Aorta (tissue), 5 donors: ENCODE results near the gene RLN1. TPM values are rescaled to one million over a fixed set of nuclear protein-coding genes. Genes with fewer than 3 reads are reported as not detected.
"Not testable (repeated sequence)": the region's sequence is repeated elsewhere in the genome, so short reads cannot be mapped to it uniquely, and the experiment has no call there.

Source experiments
- ATAC-seq: fragments of 200-7000 bp; cut with Tn5 transposase; one replicate; pipeline ENCODE4 v1.9.1; 2022; ENCODE audit warnings: moderate library complexity; ENCODE audit not compliant: low FRiP score
- DNase-seq, 2 donors: peaks; one replicate each; pipeline ENCODE4 v3.0.0-alpha.2; 2020
- H3K27ac ChIP-seq, 2 donors: one replicate each; pipeline ENCODE4 v1.5.1; 2013; ENCODE audit warnings: low read length in 2 of 2, mild to moderate bottlenecking in 2 of 2, moderate library complexity in 2 of 2, control low read depth in 1 of 2, inconsistent platforms in 1 of 2, low read depth in 1 of 2
- H3K27me3 ChIP-seq, 2 donors: one replicate each; pipeline ENCODE4 v1.6.1; 2013; ENCODE audit warnings: control low read depth in 1 of 2, low read length in 1 of 2, mild to moderate bottlenecking in 1 of 2, moderate library complexity in 1 of 2; ENCODE audit not compliant: insufficient read depth in 2 of 2, control insufficient read depth in 1 of 2
- H3K36me3 ChIP-seq, 2 donors: one replicate each; pipeline ENCODE4 v1.6.1; 2013; ENCODE audit warnings: control low read depth in 1 of 2, low read length in 1 of 2, mild to moderate bottlenecking in 1 of 2; ENCODE audit not compliant: insufficient read depth in 2 of 2, control insufficient read depth in 1 of 2
- H3K4me1 ChIP-seq, 2 donors: one replicate each; pipeline ENCODE4 v1.6.1; 2013; ENCODE audit warnings: low read length in 2 of 2, control low read depth in 1 of 2, mild to moderate bottlenecking in 1 of 2, moderate library complexity in 1 of 2; ENCODE audit not compliant: insufficient read depth in 2 of 2, control insufficient read depth in 1 of 2
- H3K4me3 ChIP-seq, 2 donors: one replicate each; pipeline ENCODE4 v1.5.1; 2013; ENCODE audit warnings: low read length in 2 of 2, control low read depth in 1 of 2, mild to moderate bottlenecking in 1 of 2
- H3K9me3 ChIP-seq: one replicate; pipeline ENCODE4 v1.6.1; 2013; ENCODE audit warnings: mild to moderate bottlenecking, low read length; ENCODE audit not compliant: control insufficient read depth
- WGBS, 2 donors: extraction: QIAGEN DNeasy Blood & Tissue Kit; methylation state at CpG; one replicate each; pipeline ENCODE4 v1.1.7; 2013; 5-methylcytosine and 5-hydroxymethylcytosine counted together
- intact Hi-C, 2 donors: fragments of 100-400 bp; cut with DNase I; formaldehyde crosslinking; loops; one replicate each; pipeline versions ENCODE4 v1.14.2 to v1.15.0; 2022
- long read RNA-seq, 2 donors: library from polyadenylated mRNA; unstranded; transcript quantifications; one replicate each; pipeline ENCODE4 v2.0.0, GENCODE V29; 2020 to 2021
- polyA plus RNA-seq, 2 donors: library from polyadenylated mRNA; stranded (reverse); fragments of 200-250 nt; gene quantifications; one replicate each; pipeline ENCODE4 v1.2.3, GENCODE V29; 2013
- total RNA-seq, 2 donors: library from RNA; stranded (reverse); fragmentation: NEBNext Ultra II Directional; extraction: Animal tissue kit (Norgen Biotek cat#: 25700); gene quantifications; one replicate each; pipeline ENCODE4 v1.2.1, GENCODE V29; 2021
- donor health status: healthy with polysubstance abuse.
- donor health status: Bipolar disorder and iron deficiency.
- donor health status: DM: no; HTN: no; CAD: no.
- donor health status: DM: no; HTN: no; CAD: no.
- donor health status: DM: yes; HTN: yes; CAD: no.

RLN1 gene
- total RNA-seq, result not detected
- not detected for polyA plus RNA-seq
- long read RNA-seq, donor 1, result 0 reads
- long read RNA-seq, donor 2, result 0 reads

DNA sequence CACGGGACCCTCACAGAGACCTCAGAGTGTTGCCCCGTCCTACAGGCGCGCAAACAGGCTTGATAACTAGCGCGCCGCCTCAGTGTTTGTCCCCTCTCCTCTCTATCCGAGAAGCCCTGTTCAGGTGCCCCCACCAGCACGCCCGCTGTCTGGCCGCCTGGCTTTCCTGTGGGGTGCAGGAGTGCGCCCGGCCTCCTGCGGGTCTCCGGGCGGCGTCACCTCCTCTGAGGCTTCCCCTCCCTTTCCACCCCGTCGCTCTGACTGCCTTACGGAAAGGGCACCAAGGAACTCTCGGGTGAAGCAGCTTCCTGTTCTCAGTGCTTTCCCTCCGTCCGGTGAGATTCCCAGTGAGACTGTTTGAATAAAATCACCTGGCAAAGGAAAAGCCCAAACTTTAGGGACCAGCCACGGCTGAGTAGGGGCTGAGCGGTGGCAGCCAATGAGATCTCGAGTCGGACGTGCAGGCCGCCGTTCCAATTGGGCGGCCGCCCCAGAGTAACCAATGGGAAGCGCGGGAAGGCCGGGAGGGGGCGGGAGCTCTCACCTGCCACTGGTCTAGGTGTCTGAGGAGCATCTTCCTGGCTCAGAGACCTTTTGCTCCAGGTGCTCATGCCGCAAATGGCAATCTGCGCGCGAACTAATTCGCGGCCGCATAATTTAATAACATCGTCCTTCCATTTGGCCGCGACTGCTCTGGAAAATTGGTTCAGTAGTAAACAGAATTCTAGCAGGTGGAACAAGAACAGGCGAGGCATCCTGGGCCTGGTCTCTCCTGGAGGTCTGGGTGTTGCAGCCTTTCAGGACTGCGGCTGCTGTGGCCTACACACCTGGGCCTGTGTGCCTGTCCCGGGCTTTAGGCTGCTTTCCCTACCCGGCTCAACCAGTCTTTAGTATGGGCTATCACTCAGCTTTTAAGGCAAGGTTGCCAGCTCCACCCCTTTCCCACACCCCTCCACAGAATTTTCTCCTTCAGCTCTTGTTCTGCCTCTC, at the start of gene RLN1:
RLN1 (minus strand) TSS at position 885 of the 990 bp plus-strand sequence; CDS start at position 755, 130 bp downstream.
- H3K4me3 ChIP-seq, result not testable (repeated sequence)

DNA sequence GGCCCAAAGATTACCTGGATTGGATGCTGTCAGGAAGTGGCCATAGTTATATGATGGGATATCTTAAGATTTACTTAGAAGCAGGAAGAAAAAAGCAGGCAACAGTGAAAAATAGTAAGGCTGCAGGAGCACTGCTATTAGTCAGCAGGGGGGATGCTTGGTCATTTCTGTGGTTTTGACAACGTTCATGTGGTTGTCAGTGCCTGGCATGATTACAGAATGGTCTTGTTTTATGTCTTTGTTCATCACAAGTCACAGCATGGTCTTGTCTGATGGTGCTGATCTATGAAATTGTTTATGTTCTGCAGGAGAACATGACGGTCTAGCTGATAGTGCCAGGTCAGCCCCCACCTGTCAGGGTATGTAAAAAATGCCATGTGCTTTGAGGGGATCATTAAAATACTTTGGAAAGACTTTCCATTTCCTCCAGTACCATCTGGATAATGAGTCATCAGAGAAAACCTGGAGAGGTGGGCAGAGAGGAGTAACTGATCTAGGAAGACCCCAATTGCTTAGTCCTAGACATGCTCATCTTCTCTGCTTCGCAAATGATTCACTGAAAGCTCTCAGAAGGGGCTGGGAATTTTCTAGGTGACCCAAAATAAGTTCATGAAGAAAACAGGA, 49.5 kb upstream of the RLN1 start:
- intact Hi-C loops, result no loop called here
- WGBS, 2 donors, result 61 to 68% methylated on average over 3 of the region's 3 CpGs
- no peak for ATAC-seq

More for the DNA sequence above, at the start of gene RLN1:
- DNase-seq, H3K27me3 ChIP-seq, H3K27ac ChIP-seq, H3K4me1 ChIP-seq, intact Hi-C loops, H3K9me3 ChIP-seq, H3K36me3 ChIP-seq: not testable (repeated sequence)
- ATAC-seq, result peak; percentile 98
- 20 to 21% methylated on average over 14 of the region's 50 CpGs for WGBS, 2 donors

GRCh38 chr9:5388026-5388819, 48.5 kb upstream of the RLN1 start:
- Histone ChIP-seq H3K27ac (no peak overlapping the region), H3K36me3 (peaks cover 0 to 2% of the 10 kb centered on the region in 2 donors), H3K4me1 (no peaks in the 10 kb centered on the region), H3K27me3 (no peaks in the 10 kb centered on the region), H3K4me3 (no peak overlapping the region), H3K9me3 (no peaks in the 10 kb centered on the region)
- no peak for ATAC-seq
- intact Hi-C loops, result no loop called here
- no peak for DNase-seq
- 81 to 86% methylated on average over 5 of the region's 5 CpGs for WGBS, 2 donors

More for the DNA sequence above, 49.5 kb upstream of the RLN1 start:
- H3K36me3 ChIP-seq, result peaks cover 0 to 2% of the 10 kb centered on the region in 2 donors
- H3K27me3 ChIP-seq, result no peaks in the 10 kb centered on the region
- no peaks in the 10 kb centered on the region for H3K9me3 ChIP-seq
- no peak for DNase-seq
- H3K4me1 ChIP-seq, result no peaks in the 10 kb centered on the region
- no peak overlapping the region for H3K27ac ChIP-seq
- no peak overlapping the region for H3K4me3 ChIP-seq

DNA sequence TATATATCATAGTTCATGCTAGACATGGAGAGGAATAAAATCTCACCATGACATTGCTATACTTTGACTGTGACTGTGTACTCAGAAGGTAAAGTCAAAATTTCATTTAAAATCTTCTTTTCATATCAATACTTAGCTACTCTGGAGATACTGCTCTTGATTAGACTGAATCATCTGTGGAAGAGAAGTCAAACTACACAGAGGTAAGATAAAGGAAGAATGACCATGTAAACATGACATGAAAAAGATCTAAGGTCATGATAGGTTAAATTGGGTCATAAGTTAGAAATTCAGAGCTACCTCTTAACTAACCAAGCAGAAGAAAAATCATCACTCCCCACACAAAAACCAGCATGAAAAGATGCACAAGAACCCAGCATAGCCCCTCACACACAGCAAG, 44.8 kb upstream of the RLN1 start:
- H3K4me3 ChIP-seq, result no peak overlapping the region
- ATAC-seq (no peak), DNase-seq (no peak)
- no peak overlapping the region for H3K27ac ChIP-seq
- H3K9me3 ChIP-seq, result no peaks in the 10 kb centered on the region
- no peaks in the 10 kb centered on the region for H3K4me1 ChIP-seq
- no peaks in the 10 kb centered on the region for H3K27me3 ChIP-seq
- H3K36me3 ChIP-seq, result peaks cover 2 to 3% of the 10 kb centered on the region in 2 donors
- intact Hi-C loops, result no loop called here

- 61 to 85% methylated on average over 3 of the region's 3 CpGs for WGBS, 2 donors
These were observed 42.8 kb upstream of the RLN1 start for GRCh38 chr9:5382479-5382878.

DNA sequence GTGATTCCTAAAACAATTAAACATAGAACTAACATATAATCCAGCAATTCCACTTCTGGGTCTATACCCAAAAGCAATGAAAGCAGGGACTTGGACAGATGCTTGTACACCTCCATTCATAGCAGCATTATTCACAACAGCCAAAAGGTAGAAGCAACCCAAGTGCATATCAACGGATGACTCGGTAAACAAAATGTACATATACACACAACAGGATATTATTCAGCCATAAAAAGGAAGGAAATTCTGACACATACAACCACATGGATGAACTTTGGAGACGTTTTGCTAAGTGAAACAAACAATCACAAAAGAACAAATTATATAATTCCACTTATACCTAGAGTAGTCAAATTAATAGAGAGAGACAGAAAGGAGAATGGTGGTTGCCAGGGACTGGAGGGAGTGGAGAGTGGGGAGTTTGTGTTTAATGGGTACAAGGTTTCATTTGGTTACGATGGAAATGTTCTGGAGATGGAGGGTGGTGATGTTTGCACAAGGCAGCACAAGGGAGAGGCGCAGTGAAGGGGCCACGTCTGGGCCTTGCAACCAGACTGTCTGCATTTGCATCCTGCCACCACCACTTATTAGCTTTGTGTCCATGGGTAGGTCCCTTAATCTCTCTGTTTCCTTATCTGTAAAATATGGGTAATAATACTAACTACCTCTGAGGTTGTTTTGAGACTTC, 36.3 kb upstream of the RLN1 start:
- no peaks in the 10 kb centered on the region for H3K9me3 ChIP-seq
- H3K4me3 ChIP-seq, result no peak overlapping the region
- intact Hi-C loops, result no loop called here
- no peak overlapping the region for H3K27ac ChIP-seq
- no peaks in the 10 kb centered on the region for H3K27me3 ChIP-seq
- H3K4me1 ChIP-seq, result no peaks in the 10 kb centered on the region
- H3K36me3 ChIP-seq, result no peaks in the 10 kb centered on the region
- WGBS, 2 donors, result 87 to 90% methylated on average over 6 of the region's 6 CpGs
- no peak for ATAC-seq
- no peak for DNase-seq

More at GRCh38 chr9:5382479-5382878, 42.8 kb upstream of the RLN1 start:
- Histone ChIP-seq H3K9me3 (no peaks in the 10 kb centered on the region), H3K27ac (no peak overlapping the region), H3K27me3 (no peaks in the 10 kb centered on the region), H3K4me3 (no peak overlapping the region), H3K36me3 (peaks cover 2 to 3% of the 10 kb centered on the region in 2 donors), H3K4me1 (no peaks in the 10 kb centered on the region)
- ATAC-seq, result no peak
- no peak for DNase-seq
- intact Hi-C loops, result no loop called here

DNA sequence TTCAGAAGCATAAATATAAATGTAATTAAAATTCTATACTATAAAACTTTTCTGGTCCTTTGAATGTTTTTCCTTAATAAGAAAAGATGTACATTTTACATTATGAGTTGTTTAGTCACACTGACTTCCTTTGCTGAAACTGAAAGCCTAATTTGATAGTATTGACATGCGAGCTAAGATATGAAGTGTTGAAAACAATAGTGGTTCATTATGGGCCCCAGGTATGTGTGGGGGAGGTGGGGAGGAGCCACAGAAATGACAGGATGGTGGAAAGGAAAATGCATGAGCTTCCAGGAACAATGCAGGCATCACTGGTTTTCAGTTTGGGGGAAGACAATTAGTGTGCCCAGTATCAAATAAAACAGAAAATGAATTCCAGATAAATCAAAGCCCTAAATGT, 35.4 kb upstream of the RLN1 start:
- DNase-seq (no peak), ATAC-seq (no peak)
- Histone ChIP-seq H3K36me3 (no peaks in the 10 kb centered on the region), H3K27me3 (no peaks in the 10 kb centered on the region), H3K27ac (no peak overlapping the region), H3K4me1 (no peaks in the 10 kb centered on the region), H3K9me3 (no peaks in the 10 kb centered on the region), H3K4me3 (no peak overlapping the region)
- 59 to 95% methylated on average over 1 of the region's 1 CpG for WGBS, 2 donors
- intact Hi-C loops, result no loop called here
